ENCODE data around the gene FAM25G. TPM values are rescaled to one million over a fixed set of nuclear protein-coding genes. Genes with fewer than 3 reads are reported as not detected.
"Not testable (repeated sequence)": the region's sequence is repeated elsewhere in the genome, so short reads cannot be mapped to it uniquely, and the experiment has no call there.

FAM25G gene
- total RNA-seq, 1 experiment from 2014 or later: not detected

DNA sequence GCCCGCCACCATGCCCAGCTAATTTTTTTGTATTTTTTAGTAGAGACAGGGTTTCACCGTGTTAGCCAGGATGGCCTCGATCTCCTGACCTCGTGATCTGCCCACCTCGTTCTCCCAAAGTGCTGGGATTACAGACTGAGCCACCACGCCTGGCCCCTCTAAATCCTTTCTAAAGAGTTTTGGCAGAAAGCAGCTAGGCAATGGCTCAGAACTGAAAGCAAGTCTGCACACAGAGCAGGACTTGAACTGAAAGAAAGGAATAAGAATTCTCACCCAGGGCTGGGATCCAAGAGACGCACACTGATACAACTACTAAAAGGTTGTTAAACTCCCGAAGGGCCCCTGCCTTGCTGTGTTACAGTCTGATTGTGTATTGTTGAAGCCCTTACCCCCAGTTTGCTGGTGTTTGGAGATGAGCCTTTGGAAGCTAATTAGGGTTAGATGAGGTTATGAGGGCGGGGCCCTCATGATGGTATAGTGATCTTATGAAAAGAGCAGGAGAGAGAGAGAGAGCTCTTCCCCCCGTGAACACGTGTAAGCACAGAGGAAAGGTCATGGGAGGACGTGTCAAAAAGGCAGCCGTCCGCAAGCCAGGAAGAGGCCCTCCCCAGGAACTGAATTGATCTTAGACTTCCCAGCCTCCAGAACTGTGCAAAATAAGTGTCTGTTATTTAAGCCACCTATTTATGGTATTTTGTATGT is 26.1 kb downstream of the FAM25G start:
- not testable (repeated sequence) for DNase-seq (ENCODE audit: low spot score)

DNA sequence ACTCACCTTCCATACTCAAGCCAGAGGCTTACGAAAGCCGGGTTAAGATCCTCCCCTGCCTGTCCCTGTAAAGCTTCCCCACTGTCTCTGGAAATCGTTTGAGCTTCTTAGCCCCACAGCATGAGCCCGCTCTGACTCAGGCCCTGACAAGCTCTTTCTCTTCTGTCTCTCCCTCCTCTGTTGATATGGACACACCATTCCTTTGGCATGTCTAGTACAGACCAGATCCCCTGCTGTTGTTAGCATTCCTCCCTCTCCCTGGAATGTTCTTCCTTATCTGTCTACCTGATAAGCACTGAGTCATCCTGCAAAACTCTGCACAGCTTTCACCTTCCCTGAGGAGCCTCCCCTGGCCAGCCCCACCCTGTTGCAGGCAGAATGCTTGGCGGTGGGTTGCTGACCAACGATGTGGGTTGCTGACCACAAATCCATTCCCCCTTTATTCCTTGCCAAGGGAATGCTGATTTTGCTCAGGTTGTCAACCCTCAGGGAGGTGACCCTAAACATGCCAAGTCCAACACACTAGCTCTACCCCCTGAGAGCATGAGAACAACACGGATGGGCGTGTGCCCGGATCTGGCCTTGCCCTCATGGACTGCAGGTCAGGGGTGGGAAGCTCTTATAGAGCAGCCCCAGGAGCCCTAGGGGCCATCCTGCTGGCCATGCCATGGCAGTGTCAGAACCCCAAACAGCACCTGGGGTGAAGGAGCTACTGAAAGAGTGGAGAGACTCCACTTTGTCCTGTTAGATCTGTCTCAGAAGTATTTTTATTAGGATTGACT is 28.7 kb downstream of the FAM25G start:
- not testable (repeated sequence) for DNase-seq (ENCODE audit: low spot score)

DNA sequence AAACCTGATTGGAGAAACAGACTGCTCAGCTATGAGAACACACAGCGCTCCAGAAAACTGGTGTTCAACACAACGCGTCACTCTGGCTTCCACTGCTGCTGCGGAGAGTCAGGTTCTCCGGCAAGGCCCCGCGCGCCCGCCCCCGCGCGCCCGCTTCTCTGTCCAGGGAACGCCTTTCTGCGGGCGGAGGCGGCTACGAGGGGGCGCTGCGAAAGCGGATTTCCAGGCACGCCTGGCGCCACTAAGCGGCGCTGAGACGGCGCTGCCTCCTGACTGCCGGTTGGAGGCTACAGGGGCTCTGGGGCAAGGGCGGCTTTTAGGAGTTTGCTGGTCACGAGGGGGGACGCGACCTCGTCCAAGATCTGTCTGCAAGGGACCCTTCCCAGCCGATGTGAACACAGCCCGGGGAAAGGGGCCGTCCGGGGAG is 30.2 kb downstream of the FAM25G start:
- DNase-seq (ENCODE audit: low spot score): peak; percentile 53

DNA sequence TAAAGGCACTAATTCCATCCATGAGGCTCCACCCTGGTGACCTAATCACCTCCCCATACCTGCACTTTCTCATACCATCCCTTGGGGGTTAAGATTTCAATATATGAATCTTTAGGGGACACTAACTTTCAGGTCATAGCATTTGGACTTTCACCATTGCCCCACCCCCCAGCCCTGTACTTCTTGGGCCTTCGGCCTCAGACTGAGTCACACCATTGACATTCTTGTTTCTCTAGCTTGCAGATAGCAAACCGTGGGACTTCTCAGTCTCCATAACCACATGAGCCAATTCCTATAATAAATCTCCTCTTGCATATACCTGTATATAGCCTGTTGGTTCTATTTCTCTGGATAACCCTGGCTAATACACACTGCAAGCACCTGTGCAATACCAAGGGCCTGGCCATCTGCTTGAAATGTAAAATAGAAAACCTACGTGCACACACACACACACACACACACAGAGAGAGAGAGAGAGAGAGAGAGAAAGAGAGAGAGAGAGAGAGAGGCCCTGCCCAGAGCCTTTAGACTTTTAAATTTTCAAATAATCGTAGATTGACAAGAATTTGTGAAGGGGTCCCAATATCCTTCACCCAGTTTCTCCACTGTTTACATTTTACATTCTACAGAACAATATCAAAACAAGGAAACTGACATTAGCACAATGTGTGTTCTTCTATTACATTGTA is 32.9 kb downstream of the FAM25G start:
- DNase-seq (ENCODE audit: low spot score): peak; percentile 69

DNA sequence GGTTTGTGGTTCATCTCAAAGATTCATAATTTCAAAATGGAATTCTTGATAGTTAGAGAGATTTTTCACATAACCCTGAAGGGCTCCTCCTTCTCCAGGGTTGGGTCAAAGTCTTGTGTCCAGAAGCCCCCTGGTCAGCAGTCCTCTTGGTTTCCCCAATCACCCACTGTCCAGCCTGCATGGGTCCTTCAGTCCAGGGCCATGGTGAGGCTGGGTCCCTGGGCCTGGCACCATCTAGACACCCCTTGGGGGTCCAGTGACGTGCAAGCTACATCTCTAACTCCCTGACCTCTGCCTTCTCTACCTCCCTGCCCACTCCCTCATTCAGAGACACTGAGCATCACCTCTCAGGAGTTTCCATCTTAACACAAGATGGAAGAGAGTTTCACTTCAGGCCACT is 33.7 kb downstream of the FAM25G start:
- no peak for DNase-seq (ENCODE audit: low spot score)

DNA sequence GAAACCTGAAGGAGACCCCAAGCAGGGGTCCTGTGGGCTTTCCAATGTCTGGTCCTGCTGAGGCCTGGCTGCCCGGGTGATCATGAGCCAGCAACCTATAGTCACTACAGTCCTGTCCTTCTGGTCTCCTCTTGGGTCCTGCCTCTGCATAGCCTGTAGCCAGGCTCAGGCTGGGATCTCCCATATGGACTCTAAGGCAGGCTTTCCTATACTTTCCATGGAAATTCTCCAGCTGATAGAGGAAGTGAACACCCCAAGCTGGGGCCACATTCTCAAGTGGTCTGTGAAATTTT is 34.0 kb downstream of the FAM25G start:
- no peak for DNase-seq (ENCODE audit: low spot score)

DNA sequence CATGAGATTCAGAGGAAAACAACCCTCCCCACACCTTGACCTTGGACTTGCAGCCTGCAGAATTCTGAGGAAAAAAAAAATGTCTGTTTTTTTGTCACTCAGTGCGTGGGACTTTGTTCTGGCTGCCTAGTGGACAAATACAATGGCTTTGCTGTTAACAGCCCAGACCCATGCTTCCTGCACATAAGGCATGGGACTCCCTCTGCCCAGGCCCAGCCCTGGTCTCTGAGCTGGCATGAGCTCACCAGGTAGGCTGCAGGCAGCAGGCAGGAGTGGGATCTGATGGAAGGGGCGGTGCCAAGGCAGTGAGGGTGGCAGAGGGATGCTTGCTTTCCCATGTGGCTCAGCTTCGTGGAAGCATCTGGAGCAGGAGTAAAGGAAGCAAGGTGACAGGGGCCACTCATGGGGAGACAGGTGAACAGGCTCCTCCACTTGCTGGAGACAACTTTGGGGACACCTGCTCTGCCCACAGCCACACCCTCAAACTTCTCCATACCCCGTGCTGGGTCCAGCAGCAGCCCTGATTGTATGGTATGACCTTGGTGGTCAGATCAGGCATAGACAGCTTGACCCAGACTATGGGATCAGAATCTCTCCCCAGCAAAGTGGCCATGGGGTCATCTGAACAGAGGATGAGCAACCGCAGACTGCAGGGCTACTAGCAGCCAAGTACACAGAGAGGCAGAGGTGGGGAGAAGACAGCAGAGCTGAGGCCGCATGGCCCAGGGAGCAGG is 34.5 kb downstream of the FAM25G start:
- no peak for DNase-seq (ENCODE audit: low spot score)

DNA sequence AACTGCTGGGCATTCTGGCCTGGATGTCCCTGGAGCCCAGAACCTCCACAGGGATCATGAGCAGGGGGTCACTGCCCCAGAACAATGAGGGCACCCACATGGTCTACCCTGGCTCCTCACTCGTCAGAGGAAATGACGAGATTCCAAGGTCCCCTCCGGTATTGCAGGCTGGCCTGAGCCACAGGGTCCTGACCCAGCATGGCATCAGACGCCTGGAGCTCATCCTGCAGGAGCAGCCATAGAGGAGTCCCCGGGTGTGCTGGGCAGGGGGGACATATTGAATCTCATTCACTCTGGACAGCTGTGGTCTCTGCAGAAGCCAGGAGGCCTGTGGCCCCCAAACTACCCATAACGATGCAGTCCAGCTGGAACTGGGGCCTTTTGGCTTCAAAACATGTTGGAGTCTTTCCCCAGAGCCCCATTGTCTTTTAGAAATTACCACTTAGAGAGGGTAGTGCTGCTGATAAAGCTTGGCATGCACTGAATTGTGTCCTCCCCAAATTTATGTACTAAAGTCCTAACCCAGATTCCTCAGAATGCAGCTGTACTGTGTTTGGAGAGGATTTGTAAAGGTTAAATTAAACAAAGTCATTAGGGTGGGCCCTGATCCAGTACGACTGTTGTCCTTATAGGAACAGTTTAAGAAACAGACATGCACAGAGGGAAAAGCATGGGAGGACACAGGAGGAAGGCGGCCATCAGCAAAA is 35.3 kb downstream of the FAM25G start:
- no peak for DNase-seq (ENCODE audit: low spot score)

DNA sequence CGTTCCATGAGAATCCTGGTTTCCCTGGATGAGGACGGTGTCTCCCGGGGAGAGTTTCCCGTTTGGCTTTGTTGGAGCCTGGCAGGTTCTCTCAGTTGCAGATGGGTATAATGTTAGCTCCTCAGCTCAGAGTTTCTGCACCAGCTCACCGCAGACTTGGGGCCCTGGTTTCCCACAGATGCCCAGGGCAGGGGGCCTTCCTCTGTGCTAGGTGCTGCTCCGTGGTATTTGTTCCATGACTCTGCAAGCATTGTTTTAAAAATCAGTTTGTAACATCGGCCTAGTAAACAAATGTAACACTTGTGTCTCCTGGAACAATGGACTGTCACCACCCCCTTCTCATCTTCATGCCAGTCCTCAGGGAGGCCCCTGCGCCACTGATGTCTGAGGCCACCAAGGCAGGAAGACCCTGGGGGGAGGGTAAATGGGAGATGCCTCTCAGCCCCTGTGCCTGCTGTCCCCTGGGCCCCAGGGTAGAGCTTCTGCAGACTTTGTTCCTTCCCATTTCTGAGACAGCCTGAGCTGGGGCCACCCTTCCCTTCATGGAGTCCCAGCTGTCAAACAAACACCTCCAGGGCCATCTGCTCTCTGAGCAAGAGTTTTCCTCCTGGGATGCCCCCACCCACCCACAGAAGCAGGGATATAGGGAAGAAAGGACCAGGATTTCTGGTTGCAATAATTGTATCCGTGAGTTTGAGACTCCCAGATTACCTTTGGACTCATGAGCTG is 36.0 kb downstream of the FAM25G start:
- not testable (repeated sequence) for DNase-seq (ENCODE audit: low spot score)

DNA sequence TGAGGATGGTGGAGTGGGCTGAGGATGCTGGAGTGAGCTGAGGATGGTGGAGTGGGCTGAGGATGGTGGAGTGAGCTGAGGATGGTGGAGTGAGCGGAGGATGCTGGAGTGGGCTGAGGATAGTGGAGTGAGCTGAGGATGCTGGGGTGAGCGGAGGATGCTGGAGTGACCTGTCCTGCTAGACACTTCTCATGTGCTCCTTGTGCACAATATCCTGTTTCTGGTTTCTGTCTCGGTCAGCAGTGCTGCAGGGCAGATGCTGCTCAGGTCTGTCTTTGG is 36.8 kb downstream of the FAM25G start:
- no peak for DNase-seq (ENCODE audit: low spot score)

DNA sequence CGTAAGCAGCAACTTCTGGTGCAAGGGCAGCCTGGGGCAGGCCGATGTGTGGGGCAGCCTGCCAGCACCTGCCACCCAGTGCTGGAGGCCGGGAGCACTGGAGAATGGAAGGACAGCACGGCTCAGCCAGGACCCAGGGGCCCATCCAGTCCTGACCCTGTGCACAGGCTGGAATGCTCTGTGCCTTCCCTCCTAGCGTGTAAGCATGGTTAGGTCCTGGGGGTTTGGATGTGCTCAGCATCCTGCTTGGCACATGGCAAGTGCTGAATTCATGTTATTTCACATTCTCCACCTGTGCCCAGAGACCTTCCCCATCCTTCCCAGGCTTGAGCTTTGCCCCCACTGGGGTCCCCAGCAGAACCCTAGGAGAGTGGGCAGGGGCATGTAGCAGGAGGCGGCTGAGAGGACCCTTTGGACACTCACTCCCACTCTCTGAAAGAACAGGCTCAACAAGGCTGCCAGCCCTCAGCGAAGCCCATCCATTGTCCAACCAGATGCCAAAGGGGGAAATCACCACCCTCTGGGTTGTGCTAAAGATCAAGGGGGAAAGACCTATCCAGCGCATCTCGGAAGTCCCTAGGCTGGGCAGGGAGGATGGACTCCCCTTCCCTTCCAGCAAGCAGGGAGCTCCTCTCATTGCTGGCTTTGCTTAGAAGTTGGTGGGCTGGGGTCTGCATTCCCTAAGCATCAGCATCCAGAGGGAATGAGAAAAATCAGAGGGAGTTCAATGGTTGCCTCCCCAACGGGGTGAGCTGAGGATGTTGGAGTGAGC is 37.3 kb downstream of the FAM25G start:
- DNase-seq (ENCODE audit: low spot score): no peak

DNA sequence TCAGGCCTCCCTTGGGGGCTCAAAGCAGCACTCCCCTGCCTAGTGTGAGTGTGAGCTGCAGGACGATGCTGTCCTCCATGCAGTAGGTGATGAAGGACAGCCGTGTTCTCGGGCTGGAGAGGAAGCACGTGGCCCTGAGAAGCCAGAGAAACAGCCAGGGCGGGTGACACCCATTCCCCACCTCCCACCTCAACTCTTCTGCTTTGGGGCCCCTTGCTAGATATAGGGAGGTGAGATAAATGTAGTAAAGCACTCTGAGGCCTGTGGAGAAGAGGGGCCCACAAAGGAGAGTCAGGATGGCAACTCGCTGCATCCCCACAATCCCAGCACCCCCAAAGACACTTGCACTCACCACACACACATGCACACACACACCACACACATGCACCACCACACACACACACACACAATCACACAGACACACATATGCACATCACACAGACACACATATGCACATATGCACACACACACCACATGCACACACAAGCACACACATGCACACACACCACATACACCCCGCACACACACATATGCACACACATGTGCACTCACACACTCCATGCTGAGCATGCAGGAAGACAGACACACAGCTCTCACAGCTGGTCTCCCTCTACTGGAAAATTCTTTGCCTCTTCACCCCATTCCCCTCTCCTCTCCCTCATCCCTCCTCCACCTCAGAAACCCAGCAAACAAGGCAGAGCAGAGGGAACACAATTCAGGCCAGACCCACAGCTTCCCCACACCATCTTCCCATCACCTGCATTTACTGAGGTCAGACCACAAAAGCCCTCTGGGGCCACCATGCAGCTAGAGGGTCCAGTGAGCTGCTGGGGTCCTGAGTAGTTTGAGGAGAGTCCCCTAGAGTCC is 38.1 kb downstream of the FAM25G start:
- DNase-seq (ENCODE audit: low spot score): no peak

DNA sequence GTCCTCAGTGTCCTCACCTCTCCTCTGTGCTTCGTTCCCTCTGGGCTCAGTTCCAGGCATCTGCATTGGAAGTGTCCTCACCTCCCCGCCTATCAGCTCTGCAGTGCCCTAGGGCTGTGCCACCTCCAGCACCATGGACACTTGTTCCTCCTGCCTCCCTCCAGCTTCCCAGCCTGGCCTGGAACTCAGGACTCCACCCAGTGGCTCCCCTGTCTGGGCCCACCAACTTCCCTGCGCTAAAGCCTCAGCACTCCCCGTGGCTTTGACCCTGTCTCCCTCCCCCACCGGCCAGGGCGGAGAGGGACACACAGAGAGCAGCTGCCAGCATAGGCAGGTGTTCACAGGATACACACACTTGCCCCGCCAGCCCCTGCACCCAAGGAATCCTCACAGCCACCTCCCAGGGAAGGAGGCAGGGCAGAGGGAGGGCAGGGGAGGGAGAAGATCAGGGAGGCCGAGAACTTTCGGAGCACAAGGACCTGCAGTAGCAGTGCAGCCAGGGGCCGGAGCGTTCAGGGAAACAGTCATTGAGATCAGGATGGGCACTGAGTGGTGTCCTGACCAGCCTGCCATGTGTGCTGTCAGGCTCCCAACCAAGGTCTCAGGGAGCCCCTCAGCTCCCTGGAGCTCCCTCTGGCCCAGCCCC is 38.9 kb downstream of the FAM25G start:
- DNase-seq (ENCODE audit: low spot score): no peak

DNA sequence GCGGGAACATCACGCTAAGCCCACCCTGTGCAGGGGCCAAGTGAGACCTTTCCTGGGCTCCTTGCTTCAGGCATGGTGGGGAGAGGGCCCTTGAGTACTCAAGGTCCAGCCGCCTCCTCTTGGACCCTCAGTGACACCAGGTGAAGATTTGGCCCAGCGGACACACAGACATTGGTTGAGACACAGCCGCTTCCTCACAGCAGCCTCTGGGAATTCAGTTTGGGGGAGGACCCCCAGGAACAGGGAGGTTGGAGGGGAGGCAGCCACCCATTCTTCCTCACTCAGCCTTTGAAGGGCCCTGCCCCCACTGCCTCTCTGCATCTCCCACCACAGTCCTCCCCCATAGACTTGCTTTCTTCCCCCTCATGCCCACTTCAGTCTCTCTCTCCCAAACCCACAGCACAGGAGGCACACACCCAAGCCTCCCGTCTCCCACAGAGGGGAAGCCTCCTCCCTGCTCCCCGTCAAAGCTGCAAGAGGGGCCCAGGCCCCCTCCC is 39.5 kb downstream of the FAM25G start:
- DNase-seq (ENCODE audit: low spot score): no peak

DNA sequence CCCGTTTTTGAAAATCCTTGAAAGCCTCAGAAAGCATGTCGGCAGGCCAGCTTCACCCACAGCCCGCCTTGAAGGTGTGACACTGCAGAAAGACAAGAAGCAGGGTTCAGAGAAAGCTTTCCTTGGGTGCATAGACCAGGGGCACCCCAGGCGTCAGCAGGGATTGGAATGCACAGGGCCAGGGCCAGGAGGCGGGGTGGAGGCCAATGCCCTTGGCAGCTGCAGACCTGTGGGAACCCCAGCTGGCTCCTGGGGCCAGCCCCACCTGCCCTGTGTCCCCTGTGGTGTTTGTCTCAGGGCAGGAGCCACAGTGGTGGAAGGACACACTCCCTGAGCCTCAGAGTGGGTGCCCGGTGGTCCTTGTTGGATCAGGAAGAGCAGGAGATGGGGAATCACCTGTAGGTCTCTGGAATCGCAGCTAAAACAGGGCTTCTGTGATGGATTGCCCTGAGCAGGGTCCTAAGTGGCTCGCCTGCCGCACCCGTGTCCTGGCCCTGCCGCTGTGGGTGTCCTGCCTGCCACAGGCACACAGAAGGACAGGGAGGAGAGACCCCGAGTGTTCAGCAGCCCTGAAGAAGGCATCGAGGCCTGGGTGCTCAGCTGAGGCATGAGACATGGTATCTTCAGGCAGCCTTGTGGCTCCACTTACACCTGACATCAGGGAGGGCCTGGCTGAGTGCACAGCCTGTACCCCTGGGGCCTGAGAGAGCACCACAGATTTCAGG is 40.1 kb downstream of the FAM25G start:
- DNase-seq (ENCODE audit: low spot score): no peak

DNA sequence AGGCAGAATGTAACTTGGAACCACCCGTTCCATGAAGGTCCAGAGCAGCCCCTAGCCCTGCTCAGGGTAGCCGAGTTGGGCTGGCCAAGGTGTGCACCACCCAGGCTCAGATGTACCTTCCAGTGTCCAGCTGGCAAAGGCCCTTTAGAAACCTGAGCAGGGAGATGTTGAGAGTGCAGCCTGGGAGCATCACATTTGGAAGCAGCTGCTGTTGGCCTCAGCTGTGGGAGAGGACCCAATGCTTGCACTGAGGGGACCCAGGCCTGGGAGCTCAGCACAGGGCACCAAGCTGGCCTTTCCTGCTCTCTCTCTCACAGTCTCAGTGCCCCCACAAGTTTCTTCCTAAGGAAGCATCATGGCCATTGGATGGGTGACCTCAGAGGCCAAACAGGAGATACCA is 41.1 kb downstream of the FAM25G start:
- no peak for DNase-seq (ENCODE audit: low spot score)

DNA sequence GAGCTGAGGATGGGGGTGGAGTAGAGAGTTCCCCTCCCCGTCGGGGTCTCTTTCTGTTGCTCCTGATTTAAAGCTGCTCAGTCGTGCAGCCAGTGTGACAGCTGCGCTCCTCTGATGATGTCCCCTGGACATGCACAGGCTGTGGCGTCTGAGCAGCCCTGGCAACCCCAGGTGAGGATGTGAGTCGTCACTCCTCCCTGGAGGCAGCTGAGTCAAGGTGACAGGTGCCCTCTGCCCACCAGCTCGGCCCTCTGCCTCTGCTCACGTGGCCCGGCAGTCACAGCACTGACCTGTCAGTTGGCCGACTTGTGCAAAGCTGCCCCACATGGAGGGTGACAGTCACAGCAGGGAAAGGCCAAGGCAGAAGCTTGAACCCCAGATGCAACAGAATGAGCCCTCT is 41.5 kb downstream of the FAM25G start:
- no peak for DNase-seq (ENCODE audit: low spot score)

Data from A172 (cell line).